GM12874 (cell line): ENCODE measurements around the gene MB21D2.

Experiments used
- TF ChIP-seq, protein P1 (sequence below): IDR thresholded peaks from 2 replicates; pipeline ENCODE4 v1.5.1; 2011; ENCODE audit warnings: low read depth, mild to moderate bottlenecking, control low read depth, low read length, moderate library complexity; ENCODE audit not compliant: insufficient read depth

MB21D2 gene

DNA sequence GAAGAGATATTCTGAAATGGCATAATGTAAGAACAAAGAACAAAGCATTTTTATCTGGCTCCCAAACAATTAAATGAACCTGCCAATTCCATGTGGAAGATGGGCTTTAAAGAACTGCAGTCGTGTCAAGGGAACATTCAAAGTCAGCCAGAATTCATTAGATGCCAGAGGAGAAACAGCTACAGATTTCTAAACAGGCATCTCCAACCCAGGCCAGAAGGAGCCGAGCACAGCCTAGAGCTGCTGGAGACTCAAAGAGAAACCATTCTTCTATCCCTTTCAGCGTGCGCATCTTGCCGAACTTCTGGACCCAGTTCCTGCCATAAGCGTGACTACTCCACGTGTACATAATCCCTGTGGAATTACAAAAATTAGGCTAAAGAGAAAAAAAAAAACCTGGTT lies 60.4 kb downstream of the MB21D2 start:
- TF ChIP-seq, protein P1, sequence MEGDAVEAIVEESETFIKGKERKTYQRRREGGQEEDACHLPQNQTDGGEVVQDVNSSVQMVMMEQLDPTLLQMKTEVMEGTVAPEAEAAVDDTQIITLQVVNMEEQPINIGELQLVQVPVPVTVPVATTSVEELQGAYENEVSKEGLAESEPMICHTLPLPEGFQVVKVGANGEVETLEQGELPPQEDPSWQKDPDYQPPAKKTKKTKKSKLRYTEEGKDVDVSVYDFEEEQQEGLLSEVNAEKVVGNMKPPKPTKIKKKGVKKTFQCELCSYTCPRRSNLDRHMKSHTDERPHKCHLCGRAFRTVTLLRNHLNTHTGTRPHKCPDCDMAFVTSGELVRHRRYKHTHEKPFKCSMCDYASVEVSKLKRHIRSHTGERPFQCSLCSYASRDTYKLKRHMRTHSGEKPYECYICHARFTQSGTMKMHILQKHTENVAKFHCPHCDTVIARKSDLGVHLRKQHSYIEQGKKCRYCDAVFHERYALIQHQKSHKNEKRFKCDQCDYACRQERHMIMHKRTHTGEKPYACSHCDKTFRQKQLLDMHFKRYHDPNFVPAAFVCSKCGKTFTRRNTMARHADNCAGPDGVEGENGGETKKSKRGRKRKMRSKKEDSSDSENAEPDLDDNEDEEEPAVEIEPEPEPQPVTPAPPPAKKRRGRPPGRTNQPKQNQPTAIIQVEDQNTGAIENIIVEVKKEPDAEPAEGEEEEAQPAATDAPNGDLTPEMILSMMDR = no peak

DNA sequence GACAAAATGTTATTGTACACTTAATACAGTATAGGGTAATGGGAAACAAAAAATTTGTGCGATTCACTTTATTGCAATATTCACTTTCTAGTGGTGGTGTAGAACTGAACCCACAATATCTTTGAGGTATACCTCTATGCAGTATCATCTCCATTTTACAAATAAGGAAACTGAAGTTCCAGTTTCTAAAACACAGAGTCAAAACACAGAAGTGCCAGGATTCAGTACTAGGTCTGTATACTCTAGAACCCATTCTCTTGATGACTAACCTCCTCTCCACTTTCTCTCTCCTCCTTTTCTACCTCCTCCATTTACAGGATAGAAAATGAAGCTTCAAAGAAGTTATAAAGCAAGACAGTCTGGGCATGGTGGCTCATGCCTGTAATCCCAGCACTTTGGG lies 62.2 kb downstream of the MB21D2 start:
- TF ChIP-seq, protein P1 = no peak

DNA sequence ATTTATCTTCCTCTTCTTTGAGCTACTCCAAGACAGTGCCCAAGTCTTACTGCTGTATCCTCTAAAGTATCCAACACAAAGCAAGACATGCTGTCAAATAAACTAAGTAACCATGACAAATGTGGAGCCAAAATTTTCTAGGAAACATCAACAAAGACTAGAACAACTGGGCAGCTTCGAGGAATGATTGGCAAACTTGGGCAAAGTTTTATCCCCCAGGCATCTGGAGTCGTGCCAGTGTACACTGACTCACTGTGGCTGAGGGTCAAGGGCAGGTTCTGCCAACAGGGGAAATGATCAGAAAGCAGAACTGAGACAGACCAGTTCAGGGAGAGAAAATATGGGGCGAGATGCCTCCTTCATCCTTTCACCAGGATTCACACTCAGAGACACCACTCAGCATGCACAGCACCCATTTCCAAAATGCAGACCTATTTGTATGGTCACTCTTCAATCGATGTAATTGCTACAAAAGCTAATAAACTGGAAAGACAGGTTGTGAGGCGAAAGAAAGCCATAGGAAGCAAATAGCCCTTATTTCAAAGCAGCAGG lies 65.8 kb downstream of the MB21D2 start:
- TF ChIP-seq, protein P1 = no peak

DNA sequence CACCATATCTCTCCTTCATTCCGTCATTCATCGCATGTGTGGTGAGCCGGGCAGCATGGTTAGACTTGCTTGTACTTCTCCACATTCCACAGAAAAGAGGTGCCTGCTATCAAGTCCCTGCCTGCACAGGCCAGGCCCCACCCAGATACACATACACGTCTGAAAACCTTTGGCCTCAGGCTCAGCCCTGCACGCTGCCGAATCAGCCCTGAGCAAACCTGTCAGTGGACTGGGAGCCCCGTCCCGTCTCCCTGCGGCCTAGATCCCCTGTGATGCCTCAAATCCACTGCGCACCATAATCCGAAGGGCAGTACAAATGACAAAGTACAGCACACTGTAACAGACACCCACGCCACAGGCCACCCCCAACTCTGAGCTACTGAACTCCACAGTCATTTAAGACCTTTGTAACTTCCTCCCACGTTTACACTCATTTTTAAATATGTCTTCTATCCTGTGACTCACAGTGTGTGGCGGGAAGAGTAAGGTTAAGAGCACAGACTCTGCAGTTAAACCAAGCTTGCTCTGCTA lies 67.1 kb downstream of the MB21D2 start:
- TF ChIP-seq, protein P1 = no peak

DNA sequence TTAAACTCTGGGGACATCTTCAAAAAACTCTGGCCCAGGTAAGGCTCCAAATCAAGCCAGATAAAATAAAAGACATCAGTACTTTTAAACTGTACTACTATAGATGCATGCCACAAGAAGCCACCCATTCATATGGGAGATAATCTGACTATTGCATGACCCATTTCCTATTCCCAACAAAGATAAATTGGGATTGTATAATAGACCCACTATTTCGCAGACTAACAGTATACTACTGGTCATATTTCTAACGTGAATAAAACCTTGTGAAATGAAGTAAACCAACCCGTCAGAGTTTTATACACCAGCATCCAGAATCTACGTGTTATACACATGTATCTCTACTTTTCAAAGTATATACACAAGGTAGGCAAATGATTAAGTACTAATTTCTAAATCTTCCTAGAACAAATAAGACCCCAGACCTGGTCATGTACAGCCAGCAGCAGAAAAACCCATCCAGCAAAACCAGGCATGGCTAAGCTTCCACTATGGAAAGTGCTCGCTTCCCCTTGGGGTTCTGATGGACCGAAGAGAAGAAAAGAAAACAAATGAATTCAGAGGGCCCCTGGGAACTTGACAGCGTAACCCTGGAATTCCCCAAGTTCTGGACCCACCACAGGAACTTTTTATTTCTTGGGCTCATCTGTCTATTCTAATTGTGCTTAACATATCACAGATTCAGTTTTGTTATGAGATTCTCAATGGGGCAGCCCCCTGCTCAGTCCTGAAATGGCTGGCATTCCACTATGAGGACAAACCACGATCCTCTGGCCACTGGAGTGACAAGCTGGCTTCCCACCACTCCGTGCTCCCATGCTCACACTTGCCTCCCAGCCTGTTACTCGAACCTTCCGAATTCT lies 69.1 kb downstream of the MB21D2 start:
- TF ChIP-seq, protein P1 = no peak

DNA sequence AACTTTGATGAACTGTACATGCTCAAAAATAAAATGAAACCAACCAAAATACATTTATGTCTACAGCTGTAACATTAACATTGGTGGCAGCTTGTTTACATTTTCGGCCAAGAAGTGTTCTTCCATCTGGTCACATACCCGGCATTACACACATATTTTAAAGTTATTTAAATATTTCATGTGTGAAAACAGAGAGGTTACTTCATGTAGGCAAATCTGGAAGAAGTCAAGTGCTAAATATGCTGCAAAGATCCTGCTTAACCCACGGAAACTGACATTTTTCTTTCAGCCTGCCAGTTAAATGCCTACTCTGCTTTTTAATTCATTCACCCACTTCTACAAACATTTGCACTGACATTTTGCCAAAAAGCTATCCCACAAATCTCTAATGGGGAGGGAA lies 69.7 kb downstream of the MB21D2 start:
- TF ChIP-seq, protein P1 = no peak

DNA sequence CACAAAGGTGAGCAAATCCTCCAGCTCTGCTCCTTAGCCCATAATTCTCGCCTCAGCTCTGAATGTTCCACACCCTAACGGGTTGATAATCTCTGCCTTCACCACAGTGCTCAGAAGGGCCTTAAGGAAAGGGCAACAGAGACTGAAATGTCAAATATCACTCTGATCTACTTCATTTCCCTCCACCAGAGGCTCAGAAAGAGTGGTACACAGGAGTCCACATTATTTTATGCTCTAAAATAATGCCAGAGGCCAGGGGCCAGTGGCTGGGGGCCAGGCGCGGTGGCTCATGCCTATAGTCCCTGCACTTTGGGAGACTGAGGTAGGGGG lies 72.2 kb downstream of the MB21D2 start:
- TF ChIP-seq, protein P1 = no peak
